HEK293 (cell line): ENCODE measurements around the gene GPR157.

Experiments
- CTCF ChIA-PET: fragments of 350-600 bp; formaldehyde crosslinking; extraction: SDS; loops from one replicate; lab custom pipeline; 2021; ENCODE audit warnings: antibody characterized with exemption; lab: Yijun Ruan, JAX
- POLR2A ChIA-PET: fragments of 300-600 bp; formaldehyde crosslinking; extraction: SDS; loops from one replicate; lab custom pipeline; 2020; ENCODE audit warnings: antibody characterized with exemption, inconsistent platforms; lab: Yijun Ruan, JAX
- H3K27ac ChIP-seq: fragments of 200-500 bp; sonication (Bioruptor generic); 2 replicates; pipeline ENCODE4 v1.5.1; 2014; ENCODE audit warnings: low read depth, low read length, control low read depth, inconsistent platforms; ENCODE audit errors: extremely low read depth
- H3K36me3 ChIP-seq, 2 experiments: fragments of 200-500 bp in 1 of 2; sonication (Bioruptor generic) in 1 of 2; 1 replicate in 1 of 2; 2 replicates in 1 of 2; pipeline ENCODE4 v1.5.1; 2014 to 2017; ENCODE audit warnings: inconsistent platforms in 2 of 2, low read length in 2 of 2; ENCODE audit not compliant: control insufficient read depth in 2 of 2, insufficient read depth in 1 of 2
- H3K4me1 ChIP-seq: fragments of 200-500 bp; sonication (Bioruptor generic); 2 replicates; pipeline ENCODE4 v1.5.1; 2014; ENCODE audit warnings: mild to moderate bottlenecking, low read length, inconsistent platforms; ENCODE audit not compliant: control insufficient read depth, insufficient read depth
- H3K4me3 ChIP-seq: 2 replicates; pipeline ENCODE4 v1.5.1; 2011; ENCODE audit warnings: low read depth, mild to moderate bottlenecking, control low read depth, low read length, moderate library complexity
- H3K9me3 ChIP-seq: fragments of 200-500 bp; sonication (Bioruptor generic); 2 replicates; pipeline ENCODE4 v1.5.1; 2014; ENCODE audit warnings: low read depth, low read length, inconsistent platforms; ENCODE audit not compliant: control insufficient read depth, insufficient read depth
- SP2 ChIP-seq: fragments of 450-650 bp; formaldehyde crosslinking; IDR thresholded peaks from 2 replicates; pipeline ENCODE4 v1.5.1; 2016; ENCODE audit warnings: missing biosample characterization, missing genetic modification characterization
- ZBTB6 ChIP-seq: fragments of 450-650 bp; formaldehyde crosslinking; IDR thresholded peaks from 2 replicates; pipeline ENCODE4 v1.5.1; 2017; ENCODE audit warnings: missing biosample characterization, missing genetic modification characterization
- ZFHX2 ChIP-seq: fragments of 450-650 bp; formaldehyde crosslinking; conservative IDR thresholded peaks from 2 replicates; pipeline ENCODE4 v1.5.1; 2016; ENCODE audit warnings: missing biosample characterization, missing genetic modification characterization
- ZNF114 ChIP-seq: fragments of 450-650 bp; formaldehyde crosslinking; IDR thresholded peaks from 2 replicates; pipeline ENCODE4 v1.5.0; 2017; ENCODE audit warnings: missing biosample characterization, missing genetic modification characterization
- ZNF121 ChIP-seq: fragments of 450-650 bp; formaldehyde crosslinking; IDR thresholded peaks from 2 replicates; pipeline ENCODE4 v1.5.1; 2016; ENCODE audit warnings: missing biosample characterization, missing genetic modification characterization
- ZNF132 ChIP-seq: fragments of 450-650 bp; formaldehyde crosslinking; IDR thresholded peaks from 2 replicates; pipeline ENCODE4 v1.5.1; 2017; ENCODE audit warnings: missing biosample characterization, missing genetic modification characterization, borderline replicate concordance
- ZNF18 ChIP-seq: fragments of 450-650 bp; formaldehyde crosslinking; IDR thresholded peaks from 2 replicates; pipeline ENCODE4 v1.5.1; 2016; ENCODE audit warnings: missing biosample characterization, missing genetic modification characterization
- ZNF223 ChIP-seq: fragments of 450-650 bp; formaldehyde crosslinking; IDR thresholded peaks from 2 replicates; pipeline ENCODE4 v1.5.1; 2016; ENCODE audit warnings: missing biosample characterization, missing genetic modification characterization
- ZNF366 ChIP-seq: fragments of 450-650 bp; formaldehyde crosslinking; conservative IDR thresholded peaks from 2 replicates; pipeline ENCODE4 v1.5.1; 2016; ENCODE audit warnings: missing biosample characterization, missing genetic modification characterization
- ZNF488 ChIP-seq: fragments of 450-650 bp; formaldehyde crosslinking; IDR thresholded peaks from 2 replicates; pipeline ENCODE4 v1.5.1; 2016; ENCODE audit warnings: missing biosample characterization, missing genetic modification characterization
- ZNF513 ChIP-seq: fragments of 450-650 bp; IDR thresholded peaks from 2 replicates; pipeline ENCODE4 v1.5.1; 2018; ENCODE audit warnings: missing biosample characterization, missing genetic modification characterization
- ZNF514 ChIP-seq: fragments of 450-650 bp; formaldehyde crosslinking; IDR thresholded peaks from 2 replicates; pipeline ENCODE4 v1.5.1; 2016; ENCODE audit warnings: missing biosample characterization, missing genetic modification characterization
- ZNF558 ChIP-seq: fragments of 450-650 bp; formaldehyde crosslinking; IDR thresholded peaks from 2 replicates; pipeline ENCODE4 v1.5.1; 2016; ENCODE audit warnings: missing biosample characterization, missing genetic modification characterization
- ZNF560 ChIP-seq: fragments of 450-650 bp; formaldehyde crosslinking; IDR thresholded peaks from 2 replicates; pipeline ENCODE4 v1.5.1; 2017; ENCODE audit warnings: missing biosample characterization, missing genetic modification characterization, borderline replicate concordance
- ZNF580 ChIP-seq: fragments of 450-650 bp; formaldehyde crosslinking; IDR thresholded peaks from 2 replicates; pipeline ENCODE4 v1.5.1; 2016; ENCODE audit warnings: missing biosample characterization, missing genetic modification characterization
- ZNF670 ChIP-seq: fragments of 450-650 bp; formaldehyde crosslinking; IDR thresholded peaks from 2 replicates; pipeline ENCODE4 v1.5.1; 2016; ENCODE audit warnings: missing biosample characterization, missing genetic modification characterization, low read depth
- ZNF704 ChIP-seq: fragments of 450-650 bp; formaldehyde crosslinking; IDR thresholded peaks from 2 replicates; pipeline ENCODE4 v1.5.1; 2016; ENCODE audit warnings: missing biosample characterization, missing genetic modification characterization
- ZNF776 ChIP-seq: fragments of 450-650 bp; formaldehyde crosslinking; IDR thresholded peaks from 2 replicates; pipeline ENCODE4 v1.5.0; 2017; ENCODE audit warnings: missing biosample characterization, missing genetic modification characterization, borderline replicate concordance
- ZNF791 ChIP-seq: fragments of 450-650 bp; formaldehyde crosslinking; IDR thresholded peaks from 2 replicates; pipeline ENCODE4 v1.5.1; 2016; ENCODE audit warnings: missing biosample characterization, missing genetic modification characterization
- ZSCAN5A ChIP-seq: fragments of 450-650 bp; formaldehyde crosslinking; IDR thresholded peaks from 2 replicates; pipeline ENCODE4 v1.5.1; 2016; ENCODE audit warnings: missing biosample characterization, missing genetic modification characterization

Gene GPR157

GRCh38 chr1:9146156-9146555, 17.3 kb upstream of the GPR157 start (continued):
- no peak for TF ChIP-seq ZNF488
- no peak for TF ChIP-seq ZNF114 (tag by site-specific recombination)
- no peak for TF ChIP-seq ZNF670 (tag by site-specific recombination)
- peak; percentile 34; the same call in 1 of the 2 replicates for TF ChIP-seq ZFHX2 (tag by site-specific recombination)
- no peak for TF ChIP-seq ZNF560 (tag by site-specific recombination)
- TF ChIP-seq ZNF366: no peak
- TF ChIP-seq ZNF558: no peak
- TF ChIP-seq ZNF514: no peak
- TF ChIP-seq ZNF776 (tag by site-specific recombination): no peak
- no peak for TF ChIP-seq ZNF18 (tag by site-specific recombination)
- no peak for TF ChIP-seq ZBTB6

GRCh38 chr1:9145714-9146113, 16.8 kb upstream of the GPR157 start:
- ChIA-PET CTCF (interaction anchor here (0.6 to 0.9 kb wide), 5 partner anchors 11 to 232 kb away, joined by 3 read pairs; no protein-coding TSS in a partner anchor), POLR2A (interaction anchor here (1.0 kb wide), 1 partner anchor 16 kb away, joined by 3 read pairs; no protein-coding TSS in a partner anchor)
- no peak overlapping the region for H3K4me3 ChIP-seq
- no peaks in the 10 kb centered on the region for H3K4me1 ChIP-seq
- no peak overlapping the region for H3K27ac ChIP-seq
- peaks cover 0 to 24% of the 10 kb centered on the region in 2 experiments; a peak in 2 of 3 replicates for H3K36me3 ChIP-seq
- no peaks in the 10 kb centered on the region for H3K9me3 ChIP-seq
- TF ChIP-seq ZNF580 (tag by site-specific recombination): no peak
- no peak for TF ChIP-seq ZNF704 (tag by site-specific recombination)
- no peak for TF ChIP-seq ZSCAN5A (tag by site-specific recombination)
- TF ChIP-seq ZNF223 (tag by site-specific recombination): 0 out of 2 replicates have a peak, but pooled peaks have one; percentile 58
- no peak for TF ChIP-seq SP2 (tag by site-specific recombination)
- TF ChIP-seq ZNF121 (tag by site-specific recombination): peak; percentile 80; the same call in 1 of the 2 replicates
- TF ChIP-seq ZNF791 (tag by site-specific recombination): no peak
- TF ChIP-seq ZNF513 (tag by site-specific recombination): no peak
- TF ChIP-seq ZNF132 (tag by site-specific recombination): no peak
